Vagina (tissue), 2 donors: ENCODE measurements around the gene ZNF445.

Experiments
- POLR2A ChIP-seq, 2 donors: fragments of 450-650 bp; IDR thresholded peaks; one replicate each; pipeline ENCODE4 v1.6.1; 2017; ENCODE audit warnings: antibody characterized with exemption in 2 of 2, mild to moderate bottlenecking in 2 of 2, moderate library complexity in 2 of 2
- TF ChIP-seq, protein P1 (sequence below), 3 experiments: fragments of 450-650 bp in 2 of 3; fragments of 200-600 bp in 1 of 3; sonication (generic) in 1 of 3; IDR thresholded peaks; one replicate each; pipeline ENCODE4 v1.5.1; 2017 to 2019; ENCODE audit warnings: antibody characterized with exemption in 3 of 3, mild to moderate bottlenecking in 2 of 3, moderate library complexity in 2 of 3

DNA sequence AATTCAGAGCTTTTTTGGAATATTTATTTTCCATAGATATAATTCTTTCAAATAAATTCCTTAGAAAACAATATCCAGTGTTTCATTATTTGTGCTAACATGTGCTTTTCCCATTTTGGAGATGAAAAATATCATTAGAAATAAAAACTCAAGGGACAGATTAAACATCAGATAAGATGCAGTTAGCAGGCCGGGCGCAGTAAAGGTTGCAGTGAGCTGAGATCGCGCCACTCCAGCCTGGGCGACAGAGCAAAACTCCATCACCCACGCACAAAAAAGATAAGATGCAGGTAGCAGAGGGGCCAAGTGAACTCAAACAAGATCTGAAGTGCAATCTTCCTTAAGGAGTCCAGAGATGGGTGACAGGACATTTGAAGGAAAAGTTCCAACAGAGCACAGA lies 48.0 kb downstream of the ZNF445 start:
- TF ChIP-seq, protein P1, sequence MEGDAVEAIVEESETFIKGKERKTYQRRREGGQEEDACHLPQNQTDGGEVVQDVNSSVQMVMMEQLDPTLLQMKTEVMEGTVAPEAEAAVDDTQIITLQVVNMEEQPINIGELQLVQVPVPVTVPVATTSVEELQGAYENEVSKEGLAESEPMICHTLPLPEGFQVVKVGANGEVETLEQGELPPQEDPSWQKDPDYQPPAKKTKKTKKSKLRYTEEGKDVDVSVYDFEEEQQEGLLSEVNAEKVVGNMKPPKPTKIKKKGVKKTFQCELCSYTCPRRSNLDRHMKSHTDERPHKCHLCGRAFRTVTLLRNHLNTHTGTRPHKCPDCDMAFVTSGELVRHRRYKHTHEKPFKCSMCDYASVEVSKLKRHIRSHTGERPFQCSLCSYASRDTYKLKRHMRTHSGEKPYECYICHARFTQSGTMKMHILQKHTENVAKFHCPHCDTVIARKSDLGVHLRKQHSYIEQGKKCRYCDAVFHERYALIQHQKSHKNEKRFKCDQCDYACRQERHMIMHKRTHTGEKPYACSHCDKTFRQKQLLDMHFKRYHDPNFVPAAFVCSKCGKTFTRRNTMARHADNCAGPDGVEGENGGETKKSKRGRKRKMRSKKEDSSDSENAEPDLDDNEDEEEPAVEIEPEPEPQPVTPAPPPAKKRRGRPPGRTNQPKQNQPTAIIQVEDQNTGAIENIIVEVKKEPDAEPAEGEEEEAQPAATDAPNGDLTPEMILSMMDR (IDR thresholded peaks at IDR 0.05) = no peak
- no peak for TF ChIP-seq POLR2A (IDR thresholded peaks at IDR 0.05)
